Endothelial cell (in vitro differentiated cells): ENCODE results near the gene ATXN1. TPM values are rescaled to one million over a fixed set of nuclear protein-coding genes. Genes with fewer than 3 reads are reported as not detected.

Experiments
- DNase-seq: peaks from one replicate; pipeline ENCODE4 v3.0.0; 2021; ENCODE audit warnings: low spot score
- H3K27ac Mint-ChIP-seq: one replicate; pipeline ENCODE4 v1.8.0; 2021; ENCODE audit warnings: mixed read lengths, inconsistent platforms; ENCODE audit not compliant: unreplicated experiment
- H3K27me3 Mint-ChIP-seq: one replicate; pipeline ENCODE4 v1.8.0; 2021; ENCODE audit warnings: mild to moderate bottlenecking, moderate library complexity, mixed read lengths, inconsistent platforms; ENCODE audit not compliant: unreplicated experiment
- H3K36me3 Mint-ChIP-seq: one replicate; pipeline ENCODE4 v1.8.0; 2021; ENCODE audit warnings: mild to moderate bottlenecking, low read depth, mixed read lengths, inconsistent platforms; ENCODE audit not compliant: unreplicated experiment
- H3K4me1 Mint-ChIP-seq: one replicate; pipeline ENCODE4 v1.8.0; 2021; ENCODE audit warnings: mild to moderate bottlenecking, mixed read lengths, inconsistent platforms; ENCODE audit not compliant: unreplicated experiment
- H3K4me3 Mint-ChIP-seq: one replicate; pipeline ENCODE4 v1.8.0; 2021; ENCODE audit warnings: mild to moderate bottlenecking, mixed read lengths, inconsistent platforms; ENCODE audit not compliant: unreplicated experiment
- H3K9me3 Mint-ChIP-seq: one replicate; pipeline ENCODE4 v1.8.0; 2021; ENCODE audit warnings: mixed read lengths, inconsistent platforms; ENCODE audit not compliant: unreplicated experiment
- CTCF ChIP-seq: fragments of 200-600 bp; sonication (generic); IDR thresholded peaks from one replicate; pipeline ENCODE4 v1.5.0; 2021; ENCODE audit warnings: antibody characterized with exemption; ENCODE audit not compliant: unreplicated experiment
- total RNA-seq: library from RNA; stranded (reverse); fragmentation: NEBNext Ultra II Directional; extraction: Animal tissue kit (Norgen Biotek cat#: 25700); gene quantifications from one replicate; pipeline ENCODE4 v1.2.1, GENCODE V29; 2021; ENCODE audit not compliant: unreplicated experiment

The ATXN1 gene
- total RNA-seq, 1 donor from 2014 or later, result 18.7 TPM

- Mint-ChIP-seq H3K27me3 (no peaks in the 10 kb centered on the region), H3K9me3 (no peaks in the 10 kb centered on the region), H3K36me3 (no peaks in the 10 kb centered on the region), H3K27ac (no peak overlapping the region), H3K4me1 (no peaks in the 10 kb centered on the region), H3K4me3 (no peak overlapping the region)
- no peak for TF ChIP-seq CTCF
- DNase-seq, result no peak
Measured at GRCh38 chr6:16592223-16592911, 168.9 kb downstream of the ATXN1 start.

GRCh38 chr6:16591396-16592222 lies 169.7 kb downstream of the ATXN1 start:
- Mint-ChIP-seq H3K27ac (no peak overlapping the region), H3K27me3 (no peaks in the 10 kb centered on the region), H3K36me3 (no peaks in the 10 kb centered on the region), H3K9me3 (no peaks in the 10 kb centered on the region), H3K4me3 (no peak overlapping the region), H3K4me1 (no peaks in the 10 kb centered on the region)
- no peak for TF ChIP-seq CTCF
- DNase-seq, result no peak

GRCh38 chr6:16585805-16586204 lies 175.5 kb downstream of the ATXN1 start:
- no peaks in the 10 kb centered on the region for H3K9me3 Mint-ChIP-seq
- no peak overlapping the region for H3K4me3 Mint-ChIP-seq
- no peaks in the 10 kb centered on the region for H3K36me3 Mint-ChIP-seq
- no peaks in the 10 kb centered on the region for H3K4me1 Mint-ChIP-seq
- no peaks in the 10 kb centered on the region for H3K27me3 Mint-ChIP-seq
- no peak for DNase-seq
- no peak for TF ChIP-seq CTCF
- no peak overlapping the region for H3K27ac Mint-ChIP-seq

GRCh38 chr6:16583144-16583762 lies 178.0 kb downstream of the ATXN1 start:
- no peak overlapping the region for H3K4me3 Mint-ChIP-seq
- H3K9me3 Mint-ChIP-seq, result no peaks in the 10 kb centered on the region
- no peak for DNase-seq
- H3K27me3 Mint-ChIP-seq, result no peaks in the 10 kb centered on the region
- H3K27ac Mint-ChIP-seq, result no peak overlapping the region
- no peaks in the 10 kb centered on the region for H3K36me3 Mint-ChIP-seq
- TF ChIP-seq CTCF, result no peak
- H3K4me1 Mint-ChIP-seq, result no peaks in the 10 kb centered on the region
